Stimulated activated CD8-positive, alpha-beta memory T cell treated with anti-CD3 and anti-CD28 coated beads, Interleukin-4, amount 100 ng/mL, for 48 hours (primary cell): ENCODE data around the gene TAF10.

ENCODE experiments used
- DNase-seq: peaks from one replicate; pipeline ENCODE4 v3.0.0-alpha.2; 2020

TAF10 gene

GRCh38 chr11:6612213-6613041 lies at the start of gene TAF10:
TAF10 (minus strand) TSS chr11:6612216; CDS start chr11:6612189, 27 bp downstream.
- peak; percentile 97 for DNase-seq

- DNase-seq, result no peak
Observed at GRCh38 chr11:6660712-6661111, 48.7 kb upstream of the TAF10 start.

- DNase-seq, result no peak
Observed at GRCh38 chr11:6658647-6659046, 46.6 kb upstream of the TAF10 start.

- DNase-seq, result no peak
Observed at GRCh38 chr11:6657346-6657745, 45.3 kb upstream of the TAF10 start.

- no peak for DNase-seq
Observed at GRCh38 chr11:6656936-6657335, 44.9 kb upstream of the TAF10 start.

- DNase-seq, result no peak
Observed at GRCh38 chr11:6656584-6656915, 44.5 kb upstream of the TAF10 start.

- DNase-seq, result no peak
Observed at GRCh38 chr11:6655790-6656583, 44.0 kb upstream of the TAF10 start, which contains the start of gene DCHS1. DCHS1 (minus strand) TSS chr11:6655809; CDS start chr11:6641613, 14,196 bp downstream.

GRCh38 chr11:6655020-6655789 lies 43.2 kb upstream of the TAF10 start:
- peak; percentile 42 for DNase-seq

- DNase-seq, result no peak
Observed at GRCh38 chr11:6654281-6655019, 42.4 kb upstream of the TAF10 start.

- DNase-seq, result no peak
Observed at GRCh38 chr11:6653656-6654055, 41.6 kb upstream of the TAF10 start.

GRCh38 chr11:6653097-6653496 lies 41.1 kb upstream of the TAF10 start:
- no peak for DNase-seq

GRCh38 chr11:6652182-6652581 lies 40.2 kb upstream of the TAF10 start:
- DNase-seq, result no peak

GRCh38 chr11:6650980-6651379 lies 39.0 kb upstream of the TAF10 start:
- DNase-seq, result peak; percentile 69

GRCh38 chr11:6650104-6650503 lies 38.1 kb upstream of the TAF10 start:
- no peak for DNase-seq

GRCh38 chr11:6648501-6648900 lies 36.5 kb upstream of the TAF10 start:
- no peak for DNase-seq

- no peak for DNase-seq
Observed at GRCh38 chr11:6647836-6648235, 35.8 kb upstream of the TAF10 start.

- DNase-seq, result peak; percentile 50
Observed at GRCh38 chr11:6646918-6647679, 35.1 kb upstream of the TAF10 start.

- DNase-seq, result peak; percentile 36
Observed at GRCh38 chr11:6646576-6646917, 34.5 kb upstream of the TAF10 start.

GRCh38 chr11:6646071-6646470 lies 34.1 kb upstream of the TAF10 start:
- no peak for DNase-seq

- no peak for DNase-seq
Observed at GRCh38 chr11:6642957-6643356, 30.9 kb upstream of the TAF10 start.

GRCh38 chr11:6640985-6641701 lies 29.1 kb upstream of the TAF10 start:
- DNase-seq, result no peak
